HPDE6-E6E7 (cell line): ENCODE results near the gene GSTA4.

ENCODE experiments used
- DNase-seq: peaks from one replicate; pipeline ENCODE4 v3.0.0; 2011; ENCODE audit warnings: missing footprints; ENCODE audit errors: extremely low spot score

The GSTA4 gene, protein sequence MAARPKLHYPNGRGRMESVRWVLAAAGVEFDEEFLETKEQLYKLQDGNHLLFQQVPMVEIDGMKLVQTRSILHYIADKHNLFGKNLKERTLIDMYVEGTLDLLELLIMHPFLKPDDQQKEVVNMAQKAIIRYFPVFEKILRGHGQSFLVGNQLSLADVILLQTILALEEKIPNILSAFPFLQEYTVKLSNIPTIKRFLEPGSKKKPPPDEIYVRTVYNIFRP

GRCh38 chr6:52995089-52995912, at the start of gene GSTA4:
GSTA4 (minus strand) TSS chr6:52995284; CDS start chr6:52994243, 1,041 bp downstream.
- DNase-seq: peak; percentile 93

DNA sequence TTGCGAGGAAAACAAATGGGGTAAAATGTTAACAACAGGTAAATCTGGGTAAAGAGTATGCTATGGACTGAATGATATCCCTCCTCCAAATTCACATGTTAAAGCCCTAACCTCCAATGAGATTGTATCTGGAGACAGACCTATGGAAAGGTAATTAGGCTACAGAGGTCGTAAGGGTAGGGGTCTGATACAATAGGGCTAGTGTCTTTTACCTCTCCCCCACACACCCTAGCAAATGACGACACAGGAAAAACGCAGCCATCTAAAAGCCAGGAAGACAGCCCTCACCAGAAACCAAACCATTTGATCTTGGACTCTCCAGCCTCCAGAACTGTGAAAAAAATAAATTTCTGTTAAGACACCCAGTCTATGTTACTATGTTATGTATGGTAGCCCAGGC, 49.5 kb upstream of the GSTA4 start:
- no peak for DNase-seq

GRCh38 chr6:53044071-53044470, 49.0 kb upstream of the GSTA4 start:
- DNase-seq: no peak

GRCh38 chr6:53043581-53043980, 48.5 kb upstream of the GSTA4 start:
- DNase-seq: no peak

DNA sequence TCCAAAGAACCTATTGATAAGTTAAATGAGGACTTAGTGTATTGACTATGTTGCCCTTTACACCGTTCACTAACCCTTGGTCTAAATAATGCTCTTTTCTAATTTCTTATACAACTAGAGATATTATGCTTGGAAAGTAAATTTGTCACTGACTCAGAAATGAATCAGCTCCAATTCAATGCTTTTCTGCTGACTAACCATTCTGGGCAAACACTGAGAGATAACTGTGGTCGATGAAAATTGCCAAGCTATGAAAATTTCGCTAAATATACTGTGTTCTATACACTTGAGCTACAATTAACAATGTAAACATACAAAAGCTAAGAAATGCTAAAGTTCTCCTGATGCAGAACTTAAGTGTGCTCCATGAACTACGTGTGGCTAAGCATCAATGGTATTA, 47.0 kb upstream of the GSTA4 start:
- DNase-seq: peak; percentile 35

DNA sequence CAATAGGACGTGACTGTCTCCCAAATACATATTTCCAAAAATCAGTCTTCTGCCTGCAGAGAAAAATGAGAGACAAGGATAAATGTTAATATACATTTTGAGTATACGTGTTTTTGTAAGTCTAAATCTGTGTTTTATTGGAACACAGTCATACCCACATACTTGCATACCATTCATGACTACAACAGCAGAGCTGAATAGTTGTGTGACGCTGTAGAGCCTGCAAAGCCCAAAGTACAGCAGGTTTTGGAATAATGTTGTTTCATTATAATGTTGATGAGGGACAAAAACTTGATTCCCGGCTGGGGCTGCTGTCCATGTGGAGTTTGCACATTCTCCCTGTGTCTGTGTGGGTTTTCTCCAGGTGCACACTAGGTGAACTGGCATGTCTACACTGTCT, 46.3 kb upstream of the GSTA4 start:
- no peak for DNase-seq

- DNase-seq: no peak
These were observed 43.5 kb upstream of the GSTA4 start for GRCh38 chr6:53038596-53038995.

DNA sequence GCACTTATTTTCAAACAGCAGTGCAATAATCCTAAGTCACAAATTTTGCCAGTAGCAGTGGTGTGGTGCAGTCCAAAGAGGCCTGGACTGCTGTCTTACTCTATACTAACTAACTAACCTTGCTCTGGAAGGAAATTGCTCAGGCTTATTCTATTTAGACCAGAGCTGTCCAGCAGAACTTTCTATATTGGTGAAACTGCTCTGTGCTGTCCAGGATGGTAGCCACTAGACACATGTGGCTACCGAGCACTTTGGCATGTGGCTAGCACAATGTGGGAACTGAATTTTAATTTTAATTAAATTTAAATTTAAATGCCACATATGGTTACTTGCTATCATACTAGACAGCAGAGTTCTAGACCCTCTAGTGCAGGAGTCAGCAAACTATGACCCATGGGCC, 43.1 kb upstream of the GSTA4 start:
- DNase-seq: no peak

DNA sequence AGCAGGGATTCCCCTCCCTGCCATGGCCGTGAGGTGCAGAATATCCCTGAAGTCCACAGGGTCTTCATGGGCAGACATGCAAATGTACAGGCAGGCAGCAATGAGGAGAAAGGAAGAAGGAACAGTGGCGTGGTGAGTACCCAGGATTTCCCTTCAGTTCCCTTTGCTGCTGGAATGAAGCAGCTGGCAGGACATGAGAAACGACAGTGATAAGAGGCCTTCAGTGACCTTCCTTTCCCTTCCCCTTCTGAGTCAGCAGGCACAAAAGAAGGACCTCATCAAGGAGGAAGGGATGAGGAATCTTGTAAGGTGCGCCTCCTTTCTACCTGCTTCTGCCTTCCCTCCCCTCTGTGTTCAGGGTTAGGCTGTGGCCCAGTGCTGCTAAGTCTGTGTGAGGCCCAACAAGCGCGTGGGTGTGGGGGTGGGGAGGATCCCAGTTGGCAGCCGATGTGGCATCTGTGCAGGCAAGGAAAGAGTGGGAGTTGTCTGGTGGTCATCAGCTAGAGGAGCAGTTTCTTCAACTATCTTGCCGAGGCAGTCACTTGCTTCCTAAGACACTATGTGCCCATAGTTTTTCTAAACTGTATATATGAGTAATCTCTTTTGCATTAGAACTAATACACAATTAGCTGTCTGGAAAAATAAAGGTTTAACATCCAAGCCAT, 40.6 kb upstream of the GSTA4 start:
- DNase-seq: no peak

- DNase-seq: no peak
These were observed 38.7 kb upstream of the GSTA4 start for GRCh38 chr6:53033764-53034163.

GRCh38 chr6:53032849-53033248, 37.8 kb upstream of the GSTA4 start:
- DNase-seq: no peak

- no peak for DNase-seq
These were observed 36.2 kb upstream of the GSTA4 start for GRCh38 chr6:53031281-53031680.

GRCh38 chr6:53029761-53030160, 34.7 kb upstream of the GSTA4 start:
- DNase-seq: no peak

GRCh38 chr6:53029257-53029656, 34.2 kb upstream of the GSTA4 start:
- peak; percentile 27 for DNase-seq

DNA sequence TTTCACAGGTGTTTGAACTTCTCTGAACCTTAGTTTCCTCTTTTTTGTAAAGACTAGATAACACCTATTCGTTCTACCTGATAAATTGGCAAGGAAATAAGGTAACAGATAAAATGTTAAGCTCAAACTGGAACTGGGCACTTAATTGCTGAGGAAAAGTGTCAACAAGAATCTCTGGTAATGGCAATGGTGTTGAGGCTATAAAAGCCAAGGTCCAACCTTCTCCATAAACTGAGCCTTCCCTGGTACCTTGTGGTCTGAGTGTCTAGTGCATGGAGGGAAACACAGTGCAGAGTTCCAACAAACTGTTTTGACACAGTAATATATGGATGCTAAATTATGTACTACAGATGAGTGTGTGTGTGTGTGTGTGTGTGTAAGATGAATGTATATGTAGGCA, 33.4 kb upstream of the GSTA4 start:
- no peak for DNase-seq

DNA sequence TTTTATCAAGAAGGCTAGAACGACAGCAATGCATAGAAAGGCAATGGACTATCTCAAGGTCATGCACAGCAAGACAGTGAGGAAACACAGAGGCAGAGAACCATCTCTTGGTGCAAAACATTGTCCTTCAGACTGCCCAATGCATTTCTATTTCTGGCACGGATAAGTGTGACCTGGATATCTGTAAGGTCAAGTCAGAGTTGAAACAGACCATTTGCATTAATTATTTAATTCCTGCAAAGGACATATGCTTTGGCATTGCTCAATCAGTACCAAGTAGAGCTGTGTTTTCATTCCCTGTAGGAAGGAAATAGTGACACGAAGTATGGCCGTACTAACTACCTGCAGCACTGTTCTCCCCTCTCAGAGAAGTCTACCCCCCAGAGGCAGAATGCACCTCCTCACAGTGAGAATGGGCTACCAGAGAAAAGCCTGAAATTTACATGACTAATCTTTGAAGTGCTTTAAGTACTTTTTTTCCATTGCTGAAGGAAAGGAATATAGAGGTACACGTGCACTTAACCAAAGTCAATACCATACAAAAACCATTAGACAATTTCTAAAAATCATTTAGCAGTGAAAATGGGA, 32.1 kb upstream of the GSTA4 start:
- DNase-seq: no peak

DNA sequence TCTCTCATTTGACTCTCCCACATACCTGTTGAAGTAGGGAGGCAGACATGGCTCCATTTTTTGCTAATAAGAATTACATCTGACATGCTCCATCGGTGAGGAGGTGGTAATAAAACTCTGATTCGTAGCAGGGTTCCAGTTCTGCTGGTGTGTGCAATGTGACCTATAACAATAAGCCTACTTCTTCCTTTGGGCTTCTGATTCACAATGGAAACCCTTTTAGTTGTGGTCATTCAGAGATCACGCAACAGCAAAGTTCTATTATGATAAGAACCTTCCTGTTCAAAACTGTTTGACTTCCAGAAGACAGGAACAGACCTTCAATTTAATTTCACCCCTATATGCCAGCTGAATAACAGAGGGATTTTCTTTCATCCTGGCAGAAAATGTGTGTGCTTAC, 31.4 kb upstream of the GSTA4 start:
- DNase-seq: no peak

GRCh38 chr6:53023323-53023722, 28.2 kb upstream of the GSTA4 start:
- DNase-seq: no peak

GRCh38 chr6:53020005-53020744, 25.1 kb upstream of the GSTA4 start:
- DNase-seq: no peak

GRCh38 chr6:53018446-53018845, 23.4 kb upstream of the GSTA4 start:
- no peak for DNase-seq

- no peak for DNase-seq
These were observed 20.4 kb upstream of the GSTA4 start for GRCh38 chr6:53015486-53015885.

DNA sequence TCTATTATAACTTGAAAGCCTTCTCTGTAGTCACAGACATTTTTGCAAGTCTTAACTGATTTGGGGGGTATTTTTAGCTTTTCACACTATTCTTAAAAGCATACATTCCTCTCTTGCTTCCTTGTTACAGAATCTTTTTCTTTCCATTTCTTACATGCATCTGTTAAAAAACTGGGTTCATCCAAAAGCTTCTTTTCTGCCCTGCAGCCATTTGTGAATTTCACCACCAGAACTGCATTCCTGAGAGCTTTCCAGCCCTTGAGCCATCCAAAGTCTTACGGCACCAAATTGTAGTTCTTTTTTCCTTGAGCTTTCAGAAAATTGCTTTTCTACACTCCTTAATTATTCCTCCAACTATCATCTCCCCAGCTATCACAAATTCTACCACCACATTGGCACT, 19.7 kb upstream of the GSTA4 start:
- DNase-seq: no peak
